ENCODE results near the gene USP40. TPM values are rescaled to one million over a fixed set of nuclear protein-coding genes. Genes with fewer than 3 reads are reported as not detected.

Gene USP40
- total RNA-seq, 2 experiments from 2014 or later, result 14.5 to 15.1 TPM

- ChIA-PET CTCF (no interaction called here), POLR2A (no interaction called here)
These were observed 65.1 kb downstream of the USP40 start for GRCh38 chr2:233501198-233502076.

DNA sequence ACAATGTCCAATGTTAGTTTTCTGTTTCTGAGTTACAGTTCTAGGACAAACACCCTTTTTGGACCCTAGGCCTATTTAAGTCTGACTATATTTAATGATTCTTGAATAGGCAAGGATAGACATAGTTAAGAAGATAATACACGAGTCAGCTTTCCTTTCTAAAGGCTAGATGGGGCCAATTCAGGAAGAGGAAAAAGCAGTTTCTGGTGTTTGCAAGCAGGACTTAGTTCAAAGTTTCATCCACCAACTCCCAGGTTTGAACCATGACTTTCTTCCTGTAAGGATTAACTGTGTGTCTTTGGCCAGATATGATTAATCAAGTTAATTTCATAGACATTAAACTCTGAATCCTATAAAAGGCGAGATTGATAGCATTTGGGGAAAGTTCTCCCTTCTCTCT lies 66.7 kb downstream of the USP40 start:
- ChIA-PET CTCF (no interaction called here), POLR2A (no interaction called here)

- ChIA-PET CTCF (no interaction called here), POLR2A (no interaction called here)
These were observed 68.5 kb downstream of the USP40 start for GRCh38 chr2:233498126-233498525.

DNA sequence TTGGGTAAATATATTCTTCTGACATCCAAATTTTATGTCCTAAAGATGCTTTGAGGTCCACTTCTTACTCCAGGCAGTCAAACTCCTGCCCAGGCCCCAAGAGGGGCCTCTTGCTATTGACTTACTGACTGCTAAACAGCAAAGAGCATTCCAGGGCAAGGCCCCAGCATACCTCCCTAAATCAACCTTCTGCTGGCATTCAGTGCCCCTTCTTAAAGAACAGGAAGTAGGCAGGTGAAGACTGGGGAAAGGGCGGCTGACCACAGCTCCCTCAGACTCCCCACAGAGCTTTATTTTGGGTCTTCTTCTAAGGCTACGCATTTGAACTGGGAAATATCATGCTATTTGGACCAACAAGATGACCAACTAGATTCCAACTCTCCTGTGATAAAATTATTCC lies 68.9 kb downstream of the USP40 start:
- ChIA-PET POLR2A (no interaction called here), CTCF (no interaction called here)

- ChIA-PET CTCF (no interaction called here), POLR2A (no interaction called here)
These were observed 70.8 kb downstream of the USP40 start for GRCh38 chr2:233495503-233496496.

GRCh38 chr2:233492751-233493150 lies 73.8 kb downstream of the USP40 start:
- POLR2A ChIA-PET, result no interaction called here

DNA sequence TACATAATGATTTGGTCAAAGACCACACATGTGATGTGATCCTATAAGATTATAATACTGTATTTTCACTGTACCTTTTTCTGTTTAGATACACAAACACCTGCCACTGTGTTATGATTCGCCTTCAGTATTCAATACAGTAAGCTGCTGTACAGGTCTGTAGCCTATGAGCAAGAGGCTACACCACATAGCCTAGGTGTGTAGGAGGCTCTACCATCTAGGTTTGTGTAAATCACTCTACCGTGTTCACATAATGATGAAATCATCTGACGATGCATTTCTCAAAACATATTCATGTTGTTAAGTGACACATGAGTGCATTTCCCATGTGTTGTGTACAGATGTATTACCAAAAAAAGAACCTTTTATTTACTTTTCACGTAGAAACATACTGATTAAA lies 74.5 kb downstream of the USP40 start:
- ChIA-PET POLR2A (no interaction called here), CTCF (no interaction called here)

More at GRCh38 chr2:233492751-233493150, 73.8 kb downstream of the USP40 start:
- CTCF ChIA-PET, result no interaction called here

GRCh38 chr2:233491326-233491725 lies 75.3 kb downstream of the USP40 start:
- POLR2A ChIA-PET, result no interaction called here
- CTCF ChIA-PET, result no interaction called here

DNA sequence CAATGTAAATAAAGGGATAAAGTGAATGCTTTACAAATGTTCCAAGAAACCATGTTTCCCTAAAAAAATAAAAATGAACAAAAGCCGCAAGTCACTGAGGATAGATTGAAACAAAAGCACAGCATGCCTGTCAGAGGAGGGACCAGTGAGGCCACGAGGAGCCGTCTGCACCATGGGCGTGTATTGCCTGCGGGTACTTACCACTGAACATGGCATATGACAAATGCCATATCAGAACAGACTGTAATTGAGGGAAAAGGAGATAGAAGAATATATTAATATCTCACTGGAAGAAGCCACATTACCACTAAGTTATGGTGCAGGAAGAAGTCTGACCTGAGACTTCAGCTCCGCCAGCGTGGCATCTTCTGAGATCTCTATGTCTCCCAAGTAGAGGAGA lies 75.8 kb downstream of the USP40 start:
- ChIA-PET CTCF (no interaction called here), POLR2A (no interaction called here)

DNA sequence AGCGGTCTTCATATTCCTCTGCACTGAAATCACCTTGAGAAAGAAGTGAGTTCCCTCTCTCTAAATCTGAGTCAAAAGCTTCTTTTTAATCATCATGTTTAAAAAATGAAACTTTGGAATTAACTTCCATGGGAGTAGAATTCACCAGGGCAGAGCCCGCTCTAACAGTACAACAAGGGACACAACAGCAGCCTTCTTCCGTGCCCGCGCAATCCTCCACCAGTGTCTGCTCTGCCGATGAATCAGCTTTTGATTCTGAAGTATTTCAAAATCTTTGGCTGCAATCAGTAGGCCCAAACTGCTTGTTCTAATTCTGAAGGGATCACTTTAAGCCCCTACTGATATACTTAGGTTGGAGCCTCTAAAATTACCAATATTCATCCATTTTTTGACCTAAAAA lies 76.9 kb downstream of the USP40 start:
- POLR2A ChIA-PET, result no interaction called here
- CTCF ChIA-PET, result no interaction called here

GRCh38 chr2:233489143-233489542 lies 77.4 kb downstream of the USP40 start:
- POLR2A ChIA-PET, result no interaction called here

GRCh38 chr2:233487748-233488345 lies 78.7 kb downstream of the USP40 start:
- CTCF ChIA-PET, result no interaction called here
- POLR2A ChIA-PET, result no interaction called here

More at GRCh38 chr2:233489143-233489542, 77.4 kb downstream of the USP40 start:
- CTCF ChIA-PET, result no interaction called here

GRCh38 chr2:233486778-233487552 lies 79.6 kb downstream of the USP40 start:
- ChIA-PET POLR2A (no interaction called here), CTCF (no interaction called here)

- ChIA-PET CTCF (no interaction called here), POLR2A (no interaction called here)
These were observed 80.2 kb downstream of the USP40 start for GRCh38 chr2:233486357-233486756.

DNA sequence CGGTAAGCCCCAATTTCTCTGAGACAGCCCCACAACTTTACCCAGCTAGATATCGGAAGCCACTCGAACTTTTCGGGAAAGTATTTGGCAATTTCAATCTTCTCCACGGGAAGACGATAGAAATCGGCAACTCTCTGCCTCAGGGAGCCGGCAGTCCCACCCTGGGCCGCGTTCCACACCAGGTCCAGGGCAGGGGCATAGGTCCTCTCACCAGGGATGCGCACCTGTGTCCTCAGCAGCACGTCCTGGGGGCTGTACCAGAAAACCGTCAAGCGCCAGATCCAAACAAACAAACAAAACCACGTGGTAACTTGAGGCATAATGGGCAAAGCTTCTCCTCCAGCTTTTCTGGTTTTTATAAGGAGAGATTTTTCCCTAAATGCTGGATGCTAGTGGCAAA lies 80.9 kb downstream of the USP40 start:
- CTCF ChIA-PET, result no interaction called here
- POLR2A ChIA-PET, result no interaction called here

DNA sequence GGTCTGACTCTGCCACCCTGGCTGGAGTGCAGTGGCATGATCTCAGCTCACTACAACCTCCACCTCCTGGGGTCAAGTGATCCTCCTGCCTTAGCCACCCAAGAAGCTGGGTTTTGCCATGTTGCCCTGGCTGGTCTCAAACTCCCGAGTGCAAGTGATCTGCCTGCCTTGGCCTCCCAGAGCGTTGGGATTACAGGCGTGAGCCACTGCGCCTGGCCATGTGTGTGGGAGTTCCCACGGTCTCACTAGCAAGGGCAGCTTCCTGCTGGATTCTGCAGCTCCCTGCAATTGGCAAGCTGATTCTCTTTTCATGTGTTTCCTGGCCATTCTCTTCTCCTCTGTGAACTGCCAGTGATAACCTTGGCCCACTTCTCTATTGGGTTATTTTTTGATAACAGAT lies 84.0 kb downstream of the USP40 start:
- ChIA-PET CTCF (no interaction called here), POLR2A (interaction anchor here (0.6 kb wide), 1 partner anchor 63 kb away, joined by 4 read pairs; no protein-coding TSS in a partner anchor)

GRCh38 chr2:233481368-233482142 lies 85.0 kb downstream of the USP40 start:
- CTCF ChIA-PET, result no interaction called here
- POLR2A ChIA-PET, result no interaction called here

- ChIA-PET CTCF (no interaction called here), POLR2A (no interaction called here)
These were observed 85.9 kb downstream of the USP40 start for GRCh38 chr2:233480490-233481202.

Data from activated CD8-positive, alpha-beta memory T cell treated with anti-CD3 and anti-CD28 coated beads for 36 hours (primary cell).